AG09319 (cell line): Measurements from ENCODE around the gene CDK2.
"Not testable (repeated sequence)": the region's sequence is repeated elsewhere in the genome, so short reads cannot be mapped to it uniquely, and the experiment has no call there.

ENCODE experiments used
- DNase-seq: peaks from one replicate; pipeline ENCODE4 v3.0.0-alpha.2; 2010; ENCODE audit warnings: low read depth; ENCODE audit errors: extremely low read depth
- TF ChIP-seq, protein P1 (sequence below): IDR thresholded peaks from 2 replicates; pipeline ENCODE4 v1.5.1; 2011; ENCODE audit warnings: low read depth, mild to moderate bottlenecking, inconsistent platforms, low read length, moderate library complexity

Gene CDK2

DNA sequence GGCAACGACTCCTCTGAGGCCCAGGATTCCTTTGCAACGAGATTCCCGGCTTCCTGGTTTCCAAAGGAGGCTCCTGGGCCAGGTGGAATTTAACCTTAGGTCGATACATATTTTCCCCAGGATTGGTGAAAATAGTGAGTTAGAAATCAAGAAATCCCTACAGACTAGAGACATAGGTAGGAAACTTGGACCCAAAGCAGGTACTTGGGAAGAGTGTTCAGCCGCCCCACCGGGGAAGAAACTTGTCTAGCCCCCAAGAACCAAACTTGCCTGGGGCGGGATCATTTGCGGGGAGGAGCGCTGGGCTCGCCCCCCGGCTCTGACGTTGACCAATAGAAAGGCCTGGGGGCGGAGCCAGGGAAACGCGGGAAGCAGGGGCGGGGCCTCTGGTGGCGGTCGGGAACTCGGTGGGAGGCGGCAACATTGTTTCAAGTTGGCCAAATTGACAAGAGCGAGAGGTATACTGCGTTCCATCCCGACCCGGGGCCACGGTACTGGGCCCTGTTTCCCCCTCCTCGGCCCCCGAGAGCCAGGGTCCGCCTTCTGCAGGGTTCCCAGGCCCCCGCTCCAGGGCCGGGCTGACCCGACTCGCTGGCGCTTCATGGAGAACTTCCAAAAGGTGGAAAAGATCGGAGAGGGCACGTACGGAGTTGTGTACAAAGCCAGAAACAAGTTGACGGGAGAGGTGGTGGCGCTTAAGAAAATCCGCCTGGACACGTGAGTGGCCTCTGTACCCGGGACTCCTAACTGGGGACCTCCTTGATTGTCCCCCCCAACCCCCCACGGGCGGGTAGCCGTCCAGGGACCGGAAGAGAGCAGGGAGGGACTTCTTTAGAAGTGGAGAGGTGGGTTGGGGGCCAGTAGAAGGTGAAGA, at the start of gene CDK2:
Gene CDK2 (plus strand): TSS at position 423 of the 874 bp plus-strand sequence. CDS start 179 bp downstream, at position 602.
- DNase-seq: peak; percentile 31
- TF ChIP-seq, protein P1, sequence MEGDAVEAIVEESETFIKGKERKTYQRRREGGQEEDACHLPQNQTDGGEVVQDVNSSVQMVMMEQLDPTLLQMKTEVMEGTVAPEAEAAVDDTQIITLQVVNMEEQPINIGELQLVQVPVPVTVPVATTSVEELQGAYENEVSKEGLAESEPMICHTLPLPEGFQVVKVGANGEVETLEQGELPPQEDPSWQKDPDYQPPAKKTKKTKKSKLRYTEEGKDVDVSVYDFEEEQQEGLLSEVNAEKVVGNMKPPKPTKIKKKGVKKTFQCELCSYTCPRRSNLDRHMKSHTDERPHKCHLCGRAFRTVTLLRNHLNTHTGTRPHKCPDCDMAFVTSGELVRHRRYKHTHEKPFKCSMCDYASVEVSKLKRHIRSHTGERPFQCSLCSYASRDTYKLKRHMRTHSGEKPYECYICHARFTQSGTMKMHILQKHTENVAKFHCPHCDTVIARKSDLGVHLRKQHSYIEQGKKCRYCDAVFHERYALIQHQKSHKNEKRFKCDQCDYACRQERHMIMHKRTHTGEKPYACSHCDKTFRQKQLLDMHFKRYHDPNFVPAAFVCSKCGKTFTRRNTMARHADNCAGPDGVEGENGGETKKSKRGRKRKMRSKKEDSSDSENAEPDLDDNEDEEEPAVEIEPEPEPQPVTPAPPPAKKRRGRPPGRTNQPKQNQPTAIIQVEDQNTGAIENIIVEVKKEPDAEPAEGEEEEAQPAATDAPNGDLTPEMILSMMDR: no peak

DNA sequence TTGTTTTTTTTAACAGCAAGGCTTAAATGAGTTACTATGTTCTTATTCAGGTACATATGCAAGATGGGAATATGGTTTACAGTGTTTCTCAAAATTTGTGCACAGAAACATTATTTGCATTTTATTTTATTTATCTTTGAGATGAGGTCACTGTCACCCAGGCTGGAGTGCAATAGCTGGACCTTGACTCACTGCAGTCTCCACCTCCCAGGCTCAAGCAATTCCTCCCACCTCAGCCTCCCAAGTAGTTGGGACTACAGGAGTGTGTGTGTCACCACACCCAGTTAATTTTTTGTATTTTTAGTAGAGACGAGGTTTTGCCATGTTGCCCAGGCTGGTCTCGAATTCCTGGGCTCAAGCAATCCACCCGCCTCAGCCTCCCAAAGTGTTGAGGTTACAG, 47.6 kb upstream of the CDK2 start:
- DNase-seq: not testable (repeated sequence)

DNA sequence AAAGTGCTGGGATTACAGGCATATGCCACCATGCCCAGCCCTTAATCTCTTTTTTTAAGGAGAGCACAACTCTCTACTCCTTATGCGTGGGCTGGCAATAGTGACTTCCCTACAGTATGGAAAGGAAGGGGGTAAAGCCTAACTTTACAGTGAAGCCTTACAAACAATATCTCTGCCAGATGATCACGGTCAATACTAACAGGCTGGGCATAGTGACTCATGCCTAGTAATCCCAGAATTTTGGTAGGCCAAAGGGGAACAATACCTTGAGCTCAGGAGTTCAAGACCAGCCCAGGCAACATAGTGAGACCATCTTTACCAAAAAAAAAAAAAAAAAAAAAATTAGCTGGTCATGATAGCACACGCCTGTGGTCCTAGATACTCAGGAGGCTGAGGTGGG, 44.5 kb upstream of the CDK2 start:
- no peak for DNase-seq

DNA sequence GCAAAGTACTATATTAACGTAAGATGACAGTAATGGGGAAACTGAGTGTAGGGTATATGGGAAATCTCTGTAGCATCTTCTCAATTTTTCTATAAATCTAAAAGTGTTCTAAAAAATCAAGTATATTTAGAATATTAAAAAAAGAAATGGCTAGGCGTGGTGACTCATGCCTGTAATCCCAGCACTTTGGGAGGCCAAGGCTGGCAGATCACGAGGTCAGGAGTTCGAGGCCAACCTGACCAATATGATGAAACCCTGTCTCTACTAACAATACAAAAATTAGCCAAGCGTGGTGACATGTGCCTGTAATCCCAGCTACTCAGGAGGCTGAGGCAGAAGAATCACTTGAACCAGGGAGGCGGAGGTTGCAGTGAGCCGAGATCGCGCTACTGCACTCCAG, 43.0 kb upstream of the CDK2 start:
- not testable (repeated sequence) for DNase-seq

More for the DNA sequence above, 44.5 kb upstream of the CDK2 start:
- TF ChIP-seq, protein P1: no peak

DNA sequence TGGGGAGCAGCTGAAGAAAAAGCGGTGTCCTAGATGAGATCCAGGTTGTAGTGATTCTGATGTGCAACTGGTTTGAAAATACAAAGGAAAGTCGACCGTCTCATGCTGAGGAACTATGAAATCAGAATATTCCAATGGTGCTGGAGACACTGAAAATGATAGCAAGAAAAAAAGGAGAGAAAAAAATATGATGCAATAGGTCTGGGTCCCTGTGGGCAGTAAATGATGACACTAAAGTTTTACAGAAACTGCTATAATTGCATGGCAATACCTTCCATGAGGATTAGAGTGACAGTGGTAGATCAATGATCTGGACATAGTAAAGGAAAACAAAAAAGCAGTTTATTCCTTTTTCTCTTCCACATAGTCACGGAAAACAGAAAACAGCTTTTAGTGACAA, 41.3 kb upstream of the CDK2 start:
- TF ChIP-seq, protein P1: no peak
- DNase-seq: no peak

DNA sequence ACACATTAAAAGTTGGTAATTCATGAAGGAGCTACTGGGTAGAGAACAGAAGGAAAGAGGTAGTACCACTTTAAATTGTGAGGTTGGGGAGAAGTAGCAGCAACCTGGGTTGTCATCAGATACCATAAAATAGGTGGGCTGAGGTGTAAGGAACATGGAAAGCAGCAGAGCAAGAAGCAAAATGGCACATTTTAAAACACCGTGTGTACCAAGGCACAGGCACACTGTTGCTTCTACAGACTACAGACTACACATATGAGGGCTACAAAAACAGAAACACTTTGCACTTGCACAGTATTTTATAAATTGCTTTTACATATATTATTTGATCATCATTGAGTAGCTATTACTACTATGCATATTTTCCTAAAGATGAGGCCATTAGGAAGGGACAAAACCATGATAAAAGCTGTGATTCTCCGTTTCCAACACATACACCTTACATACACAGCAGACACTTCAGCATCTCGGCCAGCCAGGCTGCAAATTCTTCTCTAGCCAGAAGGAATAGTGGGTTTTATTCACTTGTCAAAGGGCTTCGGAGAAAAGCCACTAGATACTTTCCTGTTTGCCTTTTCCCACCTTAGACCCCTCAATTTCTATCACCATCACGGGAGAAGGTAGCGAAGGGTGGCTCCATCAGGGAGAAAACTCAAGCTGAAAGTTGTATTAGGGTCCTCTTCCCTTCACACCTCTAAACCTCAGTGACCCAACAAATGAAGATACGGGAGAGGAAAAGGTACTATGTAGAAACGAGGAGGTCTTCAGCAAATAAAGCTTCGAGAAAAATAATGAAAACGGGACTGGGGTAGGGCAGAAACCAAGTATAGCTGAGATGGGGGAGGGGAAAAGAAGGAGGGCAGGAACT, 40.5 kb upstream of the CDK2 start:
- TF ChIP-seq, protein P1: no peak
- no peak for DNase-seq

DNA sequence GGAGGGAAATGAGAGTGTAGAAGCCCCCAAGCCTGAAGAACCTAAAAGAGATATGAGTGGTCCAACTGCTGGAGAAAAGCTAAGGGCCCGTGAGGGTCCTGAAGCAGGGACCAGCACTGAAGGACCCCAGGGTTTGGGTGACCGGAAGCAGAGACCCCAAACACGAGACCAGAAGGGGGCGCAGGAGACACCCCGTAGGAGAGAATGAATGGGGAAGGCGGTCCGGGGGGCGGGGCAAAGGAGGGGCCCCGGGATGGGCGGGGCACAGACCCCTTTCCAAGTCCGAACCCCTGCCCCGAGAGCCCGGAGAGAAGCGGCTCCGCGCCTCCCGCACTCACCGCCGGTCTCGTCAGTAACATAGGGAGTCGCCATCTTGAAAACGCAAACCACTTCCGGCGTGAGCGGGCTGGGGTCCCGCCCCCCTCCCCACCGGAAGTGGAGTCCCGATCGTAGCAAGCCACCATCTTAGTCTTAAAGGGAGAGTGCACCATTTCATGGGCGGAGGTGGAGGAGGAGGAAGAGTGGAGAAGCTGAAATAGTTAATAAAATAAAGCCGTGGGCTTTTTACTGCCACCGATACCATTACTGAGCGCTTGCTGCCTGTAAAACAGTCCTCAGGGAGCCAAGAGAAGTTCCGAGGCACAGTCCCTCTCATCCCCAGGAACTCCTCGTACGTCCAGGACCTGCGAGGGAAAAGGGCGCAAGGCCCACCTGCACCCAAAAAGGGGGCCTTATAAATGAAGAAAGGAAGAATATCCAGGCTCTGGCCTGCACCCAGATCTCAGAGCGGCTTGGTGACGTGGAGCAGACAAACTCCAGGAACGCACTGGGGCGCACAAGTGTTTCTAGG, 39.7 kb upstream of the CDK2 start:
- peak; percentile 77 for DNase-seq
- TF ChIP-seq, protein P1: peak; percentile 80
